HepG2 (cell line): ENCODE data around the gene RCBTB2. TPM values are rescaled to one million over a fixed set of nuclear protein-coding genes. Genes with fewer than 3 reads are reported as not detected.

Source experiments
- ATAC-seq: fragments of 200-7000 bp; cut with Tn5 transposase; 3 replicates; pipeline ENCODE4 v1.9.1; 2020; ENCODE audit warnings: mild to moderate bottlenecking, moderate library complexity
- BruUV-seq: library from RNA; stranded (reverse); fragments of 400-500 nt; replicated peaks from 2 replicates; lab custom pipeline; 2021; lab: Mats Ljungman, UMichigan
- CTCF ChIA-PET: fragments of 300-600 bp; formaldehyde crosslinking; extraction: SDS; loops from one replicate; lab custom pipeline; 2021; ENCODE audit warnings: low total read pairs, inconsistent platforms, low intra/inter-chr PET ratio; lab: Yijun Ruan, JAX
- POLR2A ChIA-PET: fragments of 350-600 bp; sonication (Branson Sonifier 250); formaldehyde crosslinking; loops from one replicate; lab custom pipeline; 2020; ENCODE audit warnings: antibody characterized with exemption, inconsistent platforms; lab: Yijun Ruan, JAX
- DNase-seq: peaks from one replicate; pipeline ENCODE4 v3.0.0-alpha.2; 2015; ENCODE audit warnings: low spot score
- FAIRE-seq: peaks from 3 replicates; lab custom pipeline; 2011; peaks lifted over from hg19 to GRCh38; lab: Jason Lieb, UNC
- H2AFZ ChIP-seq: one replicate; pipeline ENCODE4 v1.6.1; 2011; ENCODE audit warnings: low read length, inconsistent platforms
- H3K27ac ChIP-seq: fragments of 300-600 bp; 3 replicates; pipeline ENCODE4 v1.8.0; 2011; ENCODE audit warnings: mixed run types, mild to moderate bottlenecking, mixed read lengths, low read length, inconsistent platforms; ENCODE audit not compliant: insufficient read depth; ENCODE audit errors: extremely low read length
- H3K27me3 ChIP-seq, 2 experiments: fragments of 200-600 bp in 1 of 2; 2 replicates in 1 of 2; 3 replicates in 1 of 2; pipeline versions ENCODE4 v1.6.0 to v1.8.0; 2011; ENCODE audit warnings: low read length in 2 of 2, mild to moderate bottlenecking in 2 of 2, moderate library complexity in 2 of 2, inconsistent platforms in 1 of 2; ENCODE audit not compliant: insufficient read depth in 2 of 2, control insufficient read depth in 1 of 2
- H3K36me3 ChIP-seq, 2 experiments: fragments of 200-600 bp in 1 of 2; replicated peaks in 1 of 2; 2 replicates in 1 of 2; 3 replicates in 1 of 2; pipeline versions ENCODE4 v1.5.1 to v1.8.0; 2011; ENCODE audit warnings: low read length in 2 of 2, inconsistent platforms in 1 of 2; ENCODE audit not compliant: insufficient read depth in 2 of 2, control insufficient read depth in 1 of 2
- H3K4me1 ChIP-seq: 2 replicates; pipeline ENCODE4 v1.5.1; 2012; ENCODE audit warnings: low read length, inconsistent platforms; ENCODE audit not compliant: insufficient read depth
- H3K4me2 ChIP-seq: 2 replicates; pipeline ENCODE4 v1.6.0; 2011; ENCODE audit warnings: low read depth, low read length, inconsistent platforms
- H3K4me3 ChIP-seq, 3 experiments: fragments of 200-600 bp in 1 of 3; sonication (generic), shearing (Covaris generic) in 1 of 3; replicated peaks in 1 of 3; 2 replicates each; pipeline ENCODE4 v1.5.1; 2011 to 2016; ENCODE audit warnings: low read length in 3 of 3, inconsistent platforms in 2 of 3, low read depth in 2 of 3, mild to moderate bottlenecking in 2 of 3, control low read depth in 1 of 3, mixed read lengths in 1 of 3; ENCODE audit not compliant: insufficient read depth in 1 of 3
- H3K79me2 ChIP-seq: one replicate; pipeline ENCODE4 v1.6.1; 2011; ENCODE audit warnings: low read length, inconsistent platforms; ENCODE audit not compliant: insufficient read depth
- H3K9ac ChIP-seq: 2 replicates; pipeline ENCODE4 v1.6.0; 2011; ENCODE audit warnings: mild to moderate bottlenecking, low read depth, low read length, inconsistent platforms; ENCODE audit not compliant: insufficient read depth
- H3K9me3 ChIP-seq: 2 replicates; pipeline ENCODE4 v1.5.1; 2012; ENCODE audit warnings: mild to moderate bottlenecking, low read length
- H4K20me1 ChIP-seq: 2 replicates; pipeline ENCODE4 v1.6.0; 2011; ENCODE audit warnings: inconsistent platforms, mild to moderate bottlenecking, low read length, moderate library complexity; ENCODE audit not compliant: insufficient read depth
- AKAP8 ChIP-seq: sonication (generic); formaldehyde crosslinking; IDR thresholded peaks from 2 replicates; pipeline ENCODE4 v1.5.1; 2020; ENCODE audit warnings: mild to moderate bottlenecking, missing genetic modification reagents
- ARNT ChIP-seq: fragments of 450-650 bp; IDR thresholded peaks from 2 replicates; pipeline ENCODE4 v1.6.1; 2017
- FOXO1 ChIP-seq: sonication (generic); formaldehyde crosslinking; IDR thresholded peaks from 2 replicates; pipeline ENCODE4 v1.4.0; 2020; ENCODE audit warnings: missing genetic modification reagents
- GLI4 ChIP-seq: sonication (generic); formaldehyde crosslinking; IDR thresholded peaks from 2 replicates; pipeline ENCODE4 v1.5.1; 2020; ENCODE audit warnings: missing genetic modification reagents, mild to moderate bottlenecking, moderate library complexity, borderline replicate concordance
- HHEX ChIP-seq: IDR thresholded peaks from 2 replicates; pipeline ENCODE4 v1.6.1; 2016; ENCODE audit warnings: control low read depth
- NCOR1 ChIP-seq: fragments of 200-600 bp; sonication (generic); IDR thresholded peaks from 2 replicates; pipeline ENCODE4 v1.7.0; 2017; ENCODE audit warnings: antibody characterized with exemption, low read length, borderline replicate concordance
- NFE2L1 ChIP-seq: sonication (generic); formaldehyde crosslinking; IDR thresholded peaks from 2 replicates; pipeline ENCODE4 v1.4.0; 2020; ENCODE audit warnings: missing genetic modification reagents, mild to moderate bottlenecking, borderline replicate concordance
- PHF21A ChIP-seq: sonication (generic); formaldehyde crosslinking; IDR thresholded peaks from 2 replicates; pipeline ENCODE4 v1.5.0; 2020; ENCODE audit warnings: mild to moderate bottlenecking, missing genetic modification reagents
- REPIN1 ChIP-seq: sonication (generic); formaldehyde crosslinking; IDR thresholded peaks from 2 replicates; pipeline ENCODE4 v1.8.0; 2022; ENCODE audit warnings: missing genetic modification reagents, low read depth, mild to moderate bottlenecking, borderline replicate concordance
- TCF7 ChIP-seq: sonication (generic); IDR thresholded peaks from 2 replicates; pipeline ENCODE4 v1.6.1; 2016; ENCODE audit warnings: antibody characterized with exemption, low read depth
- ZMYM2 ChIP-seq: sonication (generic); formaldehyde crosslinking; IDR thresholded peaks from 2 replicates; pipeline ENCODE4 v1.8.0; 2022; ENCODE audit warnings: mild to moderate bottlenecking, missing genetic modification reagents
- ZNF12 ChIP-seq: sonication (generic); formaldehyde crosslinking; IDR thresholded peaks from 2 replicates; pipeline ENCODE4 v1.5.0; 2020; ENCODE audit warnings: missing genetic modification reagents
- ZNF460 ChIP-seq: sonication (generic); formaldehyde crosslinking; IDR thresholded peaks from 2 replicates; pipeline ENCODE4 v1.5.1; 2020; ENCODE audit warnings: missing genetic modification reagents, mild to moderate bottlenecking, borderline replicate concordance
- ZNF547 ChIP-seq: sonication (generic); formaldehyde crosslinking; IDR thresholded peaks from 2 replicates; pipeline ENCODE4 v1.5.1; 2020; ENCODE audit warnings: mild to moderate bottlenecking, missing genetic modification reagents
- ZNF841 ChIP-seq: sonication (generic); formaldehyde crosslinking; IDR thresholded peaks from 2 replicates; pipeline ENCODE4 v1.8.1; 2023; ENCODE audit warnings: missing genetic modification reagents, borderline replicate concordance
- WGBS: methylation state at CpG from one replicate; pipeline ENCODE4 v1.1.6; 2017; ENCODE audit warnings: low lambda C conversion rate; 5-methylcytosine and 5-hydroxymethylcytosine counted together
- in situ Hi-C: cut with HindIII; loops from 2 replicates; pipeline ENCODE4 v1.10.0; 2017; ENCODE audit warnings: low pct_unique_long_range_greater_than_20kb; ENCODE audit not compliant: extremely low pct_ligation_motif_present
- intact Hi-C: fragments of 100-400 bp; cut with micrococcal nuclease; formaldehyde crosslinking; loops from one replicate; pipeline ENCODE4 v1.10.0; 2022; ENCODE audit not compliant: unreplicated experiment
- polyA plus RNA-seq, 8 experiments: library from polyadenylated mRNA; depleted of rRNA in 3 of 8; stranded (reverse) in 7 of 8; unstranded in 1 of 8; fragments of >200 nt; fragmentation: Illumina TruSeq in 4 of 8; extraction: Trizol in 4 of 8; gene quantifications; 2 replicates each; pipeline versions ENCODE4 v1.2.1 to v1.2.3, GENCODE V29; 2011 to 2016; ENCODE audit warnings: low read depth in 4 of 8, missing spikeins in 1 of 8, mixed read lengths in 1 of 8; ENCODE audit not compliant: insufficient read depth in 1 of 8
- total RNA-seq, 5 experiments: library from RNA; depleted of rRNA; stranded (reverse); fragments of >200 nt; fragmentation: Illumina TruSeq; extraction: Trizol; gene quantifications; 2 replicates each; pipeline ENCODE4 v1.2.3, GENCODE V29; 2016; ENCODE audit warnings: low read depth in 1 of 5

Gene RCBTB2
- total and polyA plus RNA-seq, 2 of the 13 experiments (the other 11 are each of a cell fraction or from before 2014, with no cell fraction given): 1.9 to 2.7 TPM

GRCh38 chr13:48536621-48537250 is 3.9 kb upstream of the RCBTB2 start:
- in situ Hi-C loops: no loop called here
- WGBS: 16% methylated on average over 5 of the region's 5 CpGs
- BruUV-seq: no TSS peak

GRCh38 chr13:48535766-48536165 is 2.9 kb upstream of the RCBTB2 start:
- Histone ChIP-seq H4K20me1 (no peaks in the 10 kb centered on the region), H2AFZ (no peak overlapping the region), H3K4me3 (no peak overlapping the region), H3K9me3 (no peaks in the 10 kb centered on the region), H3K27me3 (no peaks in the 10 kb centered on the region; a peak in 1 of 5 replicates), H3K9ac (no peak overlapping the region), H3K4me2 (no peak overlapping the region), H3K36me3 (no peaks in the 10 kb centered on the region), H3K27ac (no peak overlapping the region), H3K79me2 (no peaks in the 10 kb centered on the region), H3K4me1 (peaks cover 26% of the 10 kb centered on the region)
- BruUV-seq: no TSS peak
- DNase-seq: no peak
- FAIRE-seq: no peak
- POLR2A ChIA-PET: no interaction called here
- no peak for TF ChIP-seq ARNT
- WGBS: 82% methylated on average over 2 of the region's 2 CpGs
- intact Hi-C loops (no loop called here), in situ Hi-C loops (no loop called here)
- ATAC-seq: no peak
- CTCF ChIA-PET: no interaction called here

More at GRCh38 chr13:48536621-48537250, 3.9 kb upstream of the RCBTB2 start:
- DNase-seq: no peak
- H3K9me3 ChIP-seq: no peaks in the 10 kb centered on the region
- POLR2A ChIA-PET: no interaction called here
- intact Hi-C loops: no loop called here
- H3K4me1 ChIP-seq: peaks cover 20% of the 10 kb centered on the region
- no peaks in the 10 kb centered on the region; a peak in 1 of 5 replicates for H3K27me3 ChIP-seq
- no peak overlapping the region for H3K27ac ChIP-seq
- CTCF ChIA-PET: no interaction called here
- ATAC-seq: no peak
- no peak overlapping the region for H3K4me2 ChIP-seq
- TF ChIP-seq ZNF12 (CRISPR knock-in tag): peak; percentile 33; the same call in 1 of the 2 replicates
- no peak for TF ChIP-seq TCF7
- TF ChIP-seq REPIN1 (CRISPR knock-in tag): no peak
- peak; percentile 49 for TF ChIP-seq ZNF460 (CRISPR knock-in tag)
- TF ChIP-seq FOXO1 (CRISPR knock-in tag): no peak
- TF ChIP-seq ZMYM2 (CRISPR knock-in tag): no peak
- no peak for TF ChIP-seq PHF21A (CRISPR knock-in tag)
- no peak for TF ChIP-seq ZNF547 (CRISPR knock-in tag)
- no peak for TF ChIP-seq AKAP8 (CRISPR knock-in tag)
- TF ChIP-seq GLI4 (CRISPR knock-in tag): no peak
- TF ChIP-seq NCOR1: no peak
- no peak for TF ChIP-seq HHEX (CRISPR knock-in tag)
- TF ChIP-seq ZNF841: no peak
- TF ChIP-seq NFE2L1 (CRISPR knock-in tag): no peak
- H3K4me3 ChIP-seq: no peak overlapping the region
- no peaks in the 10 kb centered on the region for H3K36me3 ChIP-seq
- no peaks in the 10 kb centered on the region for H4K20me1 ChIP-seq
- no peaks in the 10 kb centered on the region for H3K79me2 ChIP-seq
- no peak overlapping the region for H2AFZ ChIP-seq
- no peak overlapping the region for H3K9ac ChIP-seq
- FAIRE-seq: no peak
